B cell (primary cell): ENCODE data around the gene PSME2. TPM values are rescaled to one million over a fixed set of nuclear protein-coding genes. Genes with fewer than 3 reads are reported as not detected.

Experiments used
- ATAC-seq: fragments of 200-7000 bp; cut with Tn5 transposase; one replicate; pipeline ENCODE4 v1.10.0; 2021; ENCODE audit warnings: low read depth, mild to moderate bottlenecking, moderate number of reproducible peaks, moderate library complexity
- CTCF ChIA-PET: fragments of 350-600 bp; sonication (Branson Sonifier 250); formaldehyde crosslinking; loops from one replicate; lab custom pipeline; 2021; ENCODE audit warnings: antibody characterized with exemption, inconsistent platforms; lab: Charles Lee
- POLR2A ChIA-PET: fragments of 350-600 bp; sonication (Branson Sonifier 250); formaldehyde crosslinking; loops from one replicate; lab custom pipeline; 2021; ENCODE audit warnings: antibody characterized with exemption; lab: Charles Lee
- DNase-seq: peaks from one replicate; pipeline ENCODE4 v3.0.0; 2013
- H2AFZ ChIP-seq: 2 replicates; pipeline ENCODE4 v1.6.1; 2012; ENCODE audit warnings: mild to moderate bottlenecking, low read depth, low read length; ENCODE audit not compliant: insufficient read depth, poor library complexity, severe bottlenecking
- H3K27ac ChIP-seq, 2 donors: 1 replicate in 1 of 2; 2 replicates in 1 of 2; pipeline ENCODE4 v1.5.1; 2012 to 2013; ENCODE audit warnings: low read length in 2 of 2, mild to moderate bottlenecking in 2 of 2, moderate library complexity in 1 of 2
- H3K27me3 ChIP-seq, 4 experiments: fragments of 200-600 bp in 1 of 4; sonication (generic) in 1 of 4; replicated peaks in 1 of 4; 1 replicate in 2 of 4; 2 replicates in 2 of 4; pipeline versions ENCODE4 v1.6.1 to v1.7.0; 2013 to 2016; ENCODE audit warnings: low read length in 3 of 4, mild to moderate bottlenecking in 2 of 4, mixed read lengths in 1 of 4, moderate library complexity in 1 of 4; ENCODE audit not compliant: insufficient read depth in 4 of 4, control insufficient read depth in 3 of 4; ENCODE audit errors: control extremely low read depth in 1 of 4
- H3K36me3 ChIP-seq, 2 experiments: replicated peaks in 1 of 2; 1 replicate in 1 of 2; 2 replicates in 1 of 2; pipeline versions ENCODE4 v1.6.1 to v1.7.1; 2013; ENCODE audit warnings: low read length in 1 of 2; ENCODE audit not compliant: insufficient read depth in 2 of 2, control insufficient read depth in 1 of 2; ENCODE audit errors: control extremely low read depth in 1 of 2, extremely low read depth in 1 of 2
- H3K4me1 ChIP-seq, 2 donors: fragments of 200-600 bp in 1 of 2; sonication (generic) in 1 of 2; 1 replicate in 1 of 2; 2 replicates in 1 of 2; pipeline versions ENCODE4 v1.5.1 to v1.6.1; 2013 to 2017; ENCODE audit warnings: low read length in 2 of 2; ENCODE audit not compliant: control insufficient read depth in 2 of 2, insufficient read depth in 2 of 2
- H3K4me2 ChIP-seq: replicated peaks from 2 replicates; pipeline ENCODE3; 2012; ENCODE audit warnings: mild to moderate bottlenecking, low read depth, low read length; ENCODE audit not compliant: poor library complexity, severe bottlenecking
- H3K4me3 ChIP-seq, 5 experiments: fragments of 200-600 bp in 1 of 5; sonication (generic) in 1 of 5; 1 replicate in 3 of 5; 2 replicates in 2 of 5; pipeline versions ENCODE4 v1.5.1 to v1.7.0; 2011 to 2016; ENCODE audit warnings: low read length in 4 of 5, mild to moderate bottlenecking in 4 of 5, low read depth in 2 of 5, control low read depth in 1 of 5, moderate library complexity in 1 of 5; ENCODE audit not compliant: insufficient read depth in 1 of 5; ENCODE audit errors: control extremely low read depth in 1 of 5, extremely low read depth in 1 of 5
- H3K79me2 ChIP-seq: fragments of 200-600 bp; sonication (generic); one replicate; pipeline ENCODE4 v1.6.0; 2016; ENCODE audit warnings: low read length; ENCODE audit not compliant: control insufficient read depth, insufficient read depth
- H3K9ac ChIP-seq: fragments of 200-600 bp; sonication (generic); 2 replicates; pipeline ENCODE4 v1.6.1; 2017; ENCODE audit warnings: mild to moderate bottlenecking, low read length, moderate library complexity
- H3K9me3 ChIP-seq, 3 donors: one replicate each; pipeline versions ENCODE4 v1.6.1 to v1.7.1; 2013; ENCODE audit warnings: low read length in 2 of 3; ENCODE audit not compliant: control insufficient read depth in 2 of 3, insufficient read depth in 1 of 3; ENCODE audit errors: control extremely low read depth in 1 of 3
- H4K20me1 ChIP-seq: 2 replicates; pipeline ENCODE4 v1.6.0; 2012; ENCODE audit warnings: mild to moderate bottlenecking, low read length; ENCODE audit not compliant: insufficient read depth, control insufficient read depth, poor library complexity, severe bottlenecking
- H3K27ac Mint-ChIP-seq: one replicate; pipeline ENCODE4 v1.8.0; 2021; ENCODE audit warnings: mixed read lengths
- H3K27me3 Mint-ChIP-seq: one replicate; pipeline ENCODE4 v1.8.0; 2021; ENCODE audit warnings: mixed read lengths
- H3K4me1 Mint-ChIP-seq: one replicate; pipeline ENCODE4 v1.8.0; 2021; ENCODE audit warnings: mixed read lengths
- H3K4me3 Mint-ChIP-seq: one replicate; pipeline ENCODE4 v1.8.0; 2021; ENCODE audit warnings: mixed read lengths
- H3K9me3 Mint-ChIP-seq: one replicate; pipeline ENCODE4 v1.8.0; 2022; ENCODE audit warnings: mixed read lengths; ENCODE audit not compliant: insufficient read depth
- CTCF ChIP-seq: fragments of 200-600 bp; IDR thresholded peaks from one replicate; pipeline ENCODE4 v1.8.0; 2022; ENCODE audit warnings: antibody characterized with exemption, mild to moderate bottlenecking
- EZH2 ChIP-seq: IDR thresholded peaks from 2 replicates; pipeline ENCODE4 v1.6.1; 2012; ENCODE audit warnings: borderline replicate concordance, low read depth, mild to moderate bottlenecking, moderate library complexity, low read length; ENCODE audit not compliant: insufficient read depth, poor library complexity, severe bottlenecking
- WGBS: methylation state at CpG from one replicate; pipeline ENCODE4 v1.1.5; 2013; ENCODE audit warnings: missing lambda C conversion rate; ENCODE audit not compliant: insufficient coverage; 5-methylcytosine and 5-hydroxymethylcytosine counted together
- intact Hi-C: fragments of 100-400 bp; cut with micrococcal nuclease; formaldehyde crosslinking; loops from one replicate; pipeline ENCODE4 v1.10.0; 2022
- polyA plus RNA-seq: library from polyadenylated mRNA; depleted of rRNA; stranded (reverse); fragments of >200 nt; gene quantifications from 2 replicates; pipeline ENCODE4 v1.2.3, GENCODE V29; 2012
- total RNA-seq, 2 donors: library from RNA; stranded (reverse); fragments of 120-200 nt in 1 of 2; gene quantifications; 1 replicate in 1 of 2; 2 replicates in 1 of 2; pipeline versions ENCODE4 v1.2.3 to v1.2.4, GENCODE V29; 2013 to 2022

The PSME2 gene
- total and polyA plus RNA-seq, 2 donors (not counting 1 experiment from before 2014, with no cell fraction given), result 126 to 141 TPM

GRCh38 chr14:24178399-24179178 lies 32.2 kb upstream of the PSME2 start:
- no peak overlapping the region for H3K4me3 Mint-ChIP-seq
- Histone ChIP-seq H3K9me3 (no peaks in the 10 kb centered on the region), H3K79me2 (no peaks in the 10 kb centered on the region), H3K27me3 (no peaks in the 10 kb centered on the region), H2AFZ (no peak overlapping the region), H3K4me3 (no peak overlapping the region), H3K36me3 (peaks cover 3 to 57% of the 10 kb centered on the region in 2 experiments), H3K4me1 (no peaks in the 10 kb centered on the region), H3K27ac (no peak overlapping the region), H3K9ac (no peak overlapping the region), H4K20me1 (no peaks in the 10 kb centered on the region), H3K4me2 (no peak overlapping the region)
- TF ChIP-seq CTCF, result no peak
- no peak for TF ChIP-seq EZH2
- ATAC-seq (no peak), DNase-seq (no peak)
- POLR2A ChIA-PET, result interaction anchor here (0.6 to 1.7 kb wide), 3 partner anchors 9 to 72 kb away, joined by 4 to 6 read pairs (median 5); partner anchors contain the start of gene IRF9
- intact Hi-C loops, result no loop called here
- no peaks in the 10 kb centered on the region for H3K27me3 Mint-ChIP-seq
- CTCF ChIA-PET, result interaction anchor here (1.2 kb wide), 1 partner anchor 129 kb away, joined by 3 read pairs; the partner anchor contains the start of gene CIDEB
- H3K9me3 Mint-ChIP-seq, result no peaks in the 10 kb centered on the region
- peaks cover 8% of the 10 kb centered on the region for H3K4me1 Mint-ChIP-seq
- 82% methylated on average over 1 of the region's 12 CpGs for WGBS
- H3K27ac Mint-ChIP-seq, result no peak overlapping the region

GRCh38 chr14:24177891-24178290 lies 31.5 kb upstream of the PSME2 start:
- WGBS, result 96% methylated on average over 8 of the region's 14 CpGs
- H3K4me1 ChIP-seq, result peaks cover 0 to 2% of the 10 kb centered on the region in 2 donors
- H3K27ac ChIP-seq, result no peak overlapping the region
- no peaks in the 10 kb centered on the region for H4K20me1 ChIP-seq
- ChIA-PET CTCF (interaction anchor here (1.1 kb wide), 1 partner anchor 87 kb away, joined by 4 read pairs; no protein-coding TSS in a partner anchor), POLR2A (interaction anchor here (1.7 kb wide), 1 partner anchor 17 kb away, joined by 4 read pairs; the partner anchor contains the start of gene IRF9)
- H3K27me3 ChIP-seq, result no peaks in the 10 kb centered on the region
- H3K36me3 ChIP-seq, result peaks cover 3 to 51% of the 10 kb centered on the region in 2 experiments
- DNase-seq, result no peak
- no peak overlapping the region for H3K4me3 ChIP-seq
- intact Hi-C loops, result no loop called here
- no peaks in the 10 kb centered on the region for H3K9me3 Mint-ChIP-seq
- no peaks in the 10 kb centered on the region for H3K9me3 ChIP-seq
- no peak overlapping the region for H3K9ac ChIP-seq
- TF ChIP-seq EZH2 (no peak), CTCF (no peak)
- no peaks in the 10 kb centered on the region for H3K79me2 ChIP-seq
- no peaks in the 10 kb centered on the region for H3K27me3 Mint-ChIP-seq
- no peak overlapping the region for H3K4me2 ChIP-seq
- H3K4me1 Mint-ChIP-seq, result peaks cover 9% of the 10 kb centered on the region
- no peak overlapping the region for H3K27ac Mint-ChIP-seq
- ATAC-seq, result no peak
- no peak overlapping the region for H2AFZ ChIP-seq
- H3K4me3 Mint-ChIP-seq, result no peak overlapping the region
